SW 1271 (cell line): Measurements from ENCODE around the gene RPTN.
A peak's percentile ranks its signal among the peaks of the same experiment; 100 is the strongest.

Experiments
- DNase-seq, 2 experiments: peaks; one replicate each; lab custom pipeline; 2025; lab: John Stamatoyannopoulos, UW

Gene RPTN

GRCh38 chr1:152111515-152111968, 47.5 kb downstream of the RPTN start:
- peak; percentile 4 to 61 for DNase-seq

- peak in 1 of 2 experiments; percentile 62 for DNase-seq
Observed at GRCh38 chr1:152110860-152111514, 48.0 kb downstream of the RPTN start.

- peak; percentile 32 to 57 for DNase-seq
Observed at GRCh38 chr1:152110365-152110859, 48.6 kb downstream of the RPTN start.

GRCh38 chr1:152109998-152110294, 49.1 kb downstream of the RPTN start:
- DNase-seq = no peak

GRCh38 chr1:152109231-152109997, 49.6 kb downstream of the RPTN start:
- DNase-seq = no peak

GRCh38 chr1:152108882-152109222, 50.2 kb downstream of the RPTN start:
- no peak for DNase-seq

GRCh38 chr1:152107984-152108881, 50.8 kb downstream of the RPTN start:
- DNase-seq = no peak

- no peak for DNase-seq
Observed at GRCh38 chr1:152107031-152107983, 51.7 kb downstream of the RPTN start.

- DNase-seq = no peak
Observed at GRCh38 chr1:152104854-152105253, 54.2 kb downstream of the RPTN start.
